Fibroblast of lung (primary cell): ENCODE data around the gene CD6. TPM values are rescaled to one million over a fixed set of nuclear protein-coding genes. Genes with fewer than 3 reads are reported as not detected.

ENCODE experiments used
- DNase-seq, 2 donors: peaks; one replicate each; pipeline versions ENCODE4 v3.0.0 to v3.0.0-alpha.2; 2010; ENCODE audit warnings: low read depth in 2 of 2
- H2AFZ ChIP-seq: 2 replicates; pipeline ENCODE4 v1.5.1; 2012; ENCODE audit warnings: low read length, control low read depth, inconsistent platforms
- H3K27ac ChIP-seq: 2 replicates; pipeline ENCODE4 v1.5.1; 2011; ENCODE audit warnings: low read length, control low read depth; ENCODE audit not compliant: insufficient read depth
- H3K27me3 ChIP-seq: 2 replicates; pipeline ENCODE4 v1.5.1; 2011; ENCODE audit warnings: mild to moderate bottlenecking, low read length; ENCODE audit not compliant: control insufficient read depth, insufficient read depth
- H3K36me3 ChIP-seq: 2 replicates; pipeline ENCODE4 v1.5.1; 2011; ENCODE audit warnings: low read length; ENCODE audit not compliant: control insufficient read depth, insufficient read depth
- H3K4me1 ChIP-seq: 2 replicates; pipeline ENCODE4 v1.5.1; 2011; ENCODE audit warnings: low read length; ENCODE audit not compliant: control insufficient read depth, insufficient read depth; ENCODE audit errors: extremely low read depth
- H3K4me2 ChIP-seq: 2 replicates; pipeline ENCODE4 v1.5.1; 2011; ENCODE audit warnings: low read length, control low read depth; ENCODE audit not compliant: insufficient read depth; ENCODE audit errors: extremely low read depth
- H3K4me3 ChIP-seq, 4 experiments: fragments of 200-600 bp in 1 of 4; sonication (generic) in 1 of 4; replicated peaks in 1 of 4; 2 replicates each; pipeline ENCODE4 v1.5.1; 2011 to 2016; ENCODE audit warnings: low read length in 4 of 4, low read depth in 3 of 4, mild to moderate bottlenecking in 3 of 4, control low read depth in 2 of 4, inconsistent platforms in 1 of 4, mixed read lengths in 1 of 4; ENCODE audit not compliant: insufficient read depth in 1 of 4; ENCODE audit errors: control extremely low read depth in 1 of 4
- H3K79me2 ChIP-seq: 2 replicates; pipeline ENCODE4 v1.5.1; 2012; ENCODE audit warnings: mild to moderate bottlenecking, low read length, inconsistent platforms; ENCODE audit not compliant: control insufficient read depth, insufficient read depth
- H3K9ac ChIP-seq: 2 replicates; pipeline ENCODE4 v1.5.1; 2011; ENCODE audit warnings: mild to moderate bottlenecking, low read length, control low read depth; ENCODE audit not compliant: insufficient read depth
- H3K9me3 ChIP-seq: 2 replicates; pipeline ENCODE4 v1.5.1; 2012; ENCODE audit warnings: low read depth, low read length; ENCODE audit not compliant: control insufficient read depth, insufficient read depth
- H4K20me1 ChIP-seq: 2 replicates; pipeline ENCODE4 v1.5.1; 2011; ENCODE audit warnings: low read length; ENCODE audit not compliant: control insufficient read depth, insufficient read depth; ENCODE audit errors: extremely low read depth
- EZH2 ChIP-seq: IDR thresholded peaks from 2 replicates; pipeline ENCODE4 v1.5.1; 2012; ENCODE audit warnings: low read length, control low read depth, mild to moderate bottlenecking; ENCODE audit errors: missing control alignments
- polyA plus RNA-seq, 2 donors: library from polyadenylated mRNA; depleted of rRNA in 1 of 2; stranded (reverse) in 1 of 2; unstranded in 1 of 2; fragments of >200 nt; gene quantifications; 2 replicates each; pipeline ENCODE4 v1.2.1, GENCODE V29; 2011 to 2012; ENCODE audit warnings: missing spikeins in 1 of 2
- total RNA-seq: library from RNA; depleted of rRNA; stranded (reverse); fragments of >200 nt; gene quantifications from 2 replicates; pipeline ENCODE4 v1.2.1, GENCODE V29; 2014
- TF ChIP-seq, protein P1 (sequence below), 2 donors: IDR thresholded peaks in 1 of 2; conservative IDR thresholded peaks in 1 of 2; 1 replicate in 1 of 2; 2 replicates in 1 of 2; pipeline ENCODE4 v1.5.1; 2011 to 2012; ENCODE audit warnings: low read length in 2 of 2, control low read depth in 1 of 2, inconsistent platforms in 1 of 2, low read depth in 1 of 2, mild to moderate bottlenecking in 1 of 2

CD6 gene
- total and polyA plus RNA-seq, 2 donors (not counting 1 experiment from before 2014, with no cell fraction given): not detected

DNA sequence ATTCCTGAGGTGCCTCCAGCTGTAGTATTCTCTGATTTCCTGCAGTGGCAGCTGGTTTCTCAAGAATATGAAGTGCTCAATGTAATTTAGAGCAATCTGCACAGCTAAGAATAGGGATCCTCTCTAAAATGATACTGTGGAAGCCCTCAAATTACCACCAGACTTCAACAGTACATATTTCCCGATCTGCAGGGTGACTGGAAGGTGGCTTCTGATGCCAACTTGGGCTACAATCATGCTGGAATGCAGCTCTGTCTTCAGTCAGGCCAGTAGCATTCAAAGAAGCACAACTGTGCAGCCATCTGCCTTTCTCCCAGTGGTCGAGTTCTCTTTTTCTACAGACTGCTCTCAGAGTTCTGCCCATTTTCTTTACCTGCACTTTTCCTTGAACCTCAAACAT, 75.4 kb downstream of the CD6 start:
- no peak overlapping the region for H2AFZ ChIP-seq
- H4K20me1 ChIP-seq: peaks cover 1% of the 10 kb centered on the region
- DNase-seq: no peak
- H3K9ac ChIP-seq: no peak overlapping the region
- H3K4me2 ChIP-seq: no peak overlapping the region
- H3K27ac ChIP-seq: no peak overlapping the region
- H3K27me3 ChIP-seq: peaks cover 3% of the 10 kb centered on the region
- no peaks in the 10 kb centered on the region for H3K9me3 ChIP-seq
- H3K79me2 ChIP-seq: no peaks in the 10 kb centered on the region
- no peak overlapping the region for H3K4me3 ChIP-seq
- H3K4me1 ChIP-seq: no peaks in the 10 kb centered on the region
- TF ChIP-seq EZH2: no peak
- TF ChIP-seq, protein P1, sequence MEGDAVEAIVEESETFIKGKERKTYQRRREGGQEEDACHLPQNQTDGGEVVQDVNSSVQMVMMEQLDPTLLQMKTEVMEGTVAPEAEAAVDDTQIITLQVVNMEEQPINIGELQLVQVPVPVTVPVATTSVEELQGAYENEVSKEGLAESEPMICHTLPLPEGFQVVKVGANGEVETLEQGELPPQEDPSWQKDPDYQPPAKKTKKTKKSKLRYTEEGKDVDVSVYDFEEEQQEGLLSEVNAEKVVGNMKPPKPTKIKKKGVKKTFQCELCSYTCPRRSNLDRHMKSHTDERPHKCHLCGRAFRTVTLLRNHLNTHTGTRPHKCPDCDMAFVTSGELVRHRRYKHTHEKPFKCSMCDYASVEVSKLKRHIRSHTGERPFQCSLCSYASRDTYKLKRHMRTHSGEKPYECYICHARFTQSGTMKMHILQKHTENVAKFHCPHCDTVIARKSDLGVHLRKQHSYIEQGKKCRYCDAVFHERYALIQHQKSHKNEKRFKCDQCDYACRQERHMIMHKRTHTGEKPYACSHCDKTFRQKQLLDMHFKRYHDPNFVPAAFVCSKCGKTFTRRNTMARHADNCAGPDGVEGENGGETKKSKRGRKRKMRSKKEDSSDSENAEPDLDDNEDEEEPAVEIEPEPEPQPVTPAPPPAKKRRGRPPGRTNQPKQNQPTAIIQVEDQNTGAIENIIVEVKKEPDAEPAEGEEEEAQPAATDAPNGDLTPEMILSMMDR (conservative IDR thresholded peaks at IDR 0.05 in 1 of 2, IDR thresholded peaks at IDR 0.05 in 1 of 2; ENCODE audit: low read depth in 1 of 2, low read length in 2 of 2): no peak
- H3K36me3 ChIP-seq: no peaks in the 10 kb centered on the region

DNA sequence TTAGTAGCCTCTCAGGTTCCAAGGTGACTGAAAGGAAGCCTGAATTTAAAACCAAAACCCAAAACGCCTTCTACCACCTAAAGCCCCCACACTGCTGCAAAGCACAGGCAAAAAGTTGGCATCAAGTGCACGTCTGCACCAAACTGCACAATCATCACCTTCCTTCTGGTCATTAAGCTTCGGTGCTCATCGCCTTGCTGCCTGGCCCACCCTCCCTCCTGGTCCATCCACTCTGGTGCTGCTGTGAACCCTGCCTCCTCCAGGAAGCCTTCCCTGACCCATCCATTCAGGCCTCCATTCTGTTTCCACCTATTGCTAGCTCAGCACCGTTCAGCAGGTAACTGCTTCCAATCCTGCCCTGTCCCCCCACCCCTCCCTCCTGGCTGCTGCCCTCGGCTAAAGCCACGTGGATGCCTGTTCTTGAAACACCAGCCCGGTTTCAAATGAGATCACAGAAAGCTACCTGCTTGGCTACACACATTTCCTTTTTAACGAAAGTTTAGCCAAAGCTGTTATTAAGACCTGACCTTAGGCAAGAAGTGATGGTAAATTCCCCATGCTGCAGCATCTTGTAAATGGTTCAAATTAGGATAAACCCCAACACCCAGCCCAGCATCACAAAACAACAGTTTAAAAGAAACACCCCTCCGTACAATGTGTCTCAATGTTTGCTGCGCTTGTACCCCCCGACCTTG, 77.0 kb downstream of the CD6 start:
- Histone ChIP-seq H3K79me2 (no peaks in the 10 kb centered on the region), H2AFZ (no peak overlapping the region), H3K27me3 (peaks cover 3% of the 10 kb centered on the region), H3K4me2 (no peak overlapping the region), H3K36me3 (no peaks in the 10 kb centered on the region), H3K4me1 (no peaks in the 10 kb centered on the region), H3K9me3 (no peaks in the 10 kb centered on the region), H3K27ac (no peak overlapping the region), H3K9ac (no peak overlapping the region), H3K4me3 (no peak overlapping the region), H4K20me1 (peaks cover 1% of the 10 kb centered on the region)
- no peak for TF ChIP-seq EZH2
- TF ChIP-seq, protein P1 (conservative IDR thresholded peaks at IDR 0.05 in 1 of 2, IDR thresholded peaks at IDR 0.05 in 1 of 2; ENCODE audit: low read depth in 1 of 2, low read length in 2 of 2): no peak
- no peak for DNase-seq

DNA sequence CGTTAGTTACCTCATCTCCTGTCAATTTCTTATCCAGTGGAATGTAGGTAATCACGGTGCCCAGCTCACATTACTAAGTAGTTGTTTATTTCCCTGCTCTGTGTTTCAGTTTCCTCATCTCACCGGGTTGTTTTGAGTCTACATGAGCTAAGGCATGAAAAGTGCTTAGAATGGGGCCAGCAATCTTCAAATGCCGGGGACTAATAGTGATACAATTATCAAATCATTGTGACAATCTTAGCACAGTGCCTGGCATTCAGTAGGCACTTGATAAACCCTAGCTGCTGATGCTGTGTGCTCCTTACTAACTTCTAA, 77.5 kb downstream of the CD6 start:
- Histone ChIP-seq H3K9ac (no peak overlapping the region), H3K27ac (no peak overlapping the region), H3K36me3 (no peaks in the 10 kb centered on the region), H3K27me3 (peaks cover 3% of the 10 kb centered on the region), H3K4me3 (no peak overlapping the region), H4K20me1 (peaks cover 1% of the 10 kb centered on the region), H3K4me2 (no peak overlapping the region), H3K79me2 (no peaks in the 10 kb centered on the region), H3K4me1 (no peaks in the 10 kb centered on the region), H2AFZ (no peak overlapping the region), H3K9me3 (no peaks in the 10 kb centered on the region)
- DNase-seq: no peak
- TF ChIP-seq, protein P1 (conservative IDR thresholded peaks at IDR 0.05 in 1 of 2, IDR thresholded peaks at IDR 0.05 in 1 of 2; ENCODE audit: low read depth in 1 of 2, low read length in 2 of 2): no peak
- TF ChIP-seq EZH2: no peak
